Subcutaneous adipose tissue (tissue), 4 donors: ENCODE measurements around the gene KCNAB3. TPM values are rescaled to one million over a fixed set of nuclear protein-coding genes. Genes with fewer than 3 reads are reported as not detected.

ENCODE experiments used
- CTCF ChIP-seq: fragments of 450-650 bp; IDR thresholded peaks from one replicate; pipeline ENCODE4 v1.5.1; 2016; ENCODE audit warnings: low read depth, mild to moderate bottlenecking, control low read depth, antibody characterized with exemption, moderate library complexity
- total RNA-seq, 4 donors: library from RNA; depleted of rRNA; stranded (reverse); fragments of >200 nt; gene quantifications; one replicate each; pipeline ENCODE4 v1.1.0, GENCODE V29; 2016

KCNAB3 gene
- total RNA-seq, 4 donors from 2014 or later: 0.44 to 2.8 (median 0.51) TPM; not detected in 1

DNA sequence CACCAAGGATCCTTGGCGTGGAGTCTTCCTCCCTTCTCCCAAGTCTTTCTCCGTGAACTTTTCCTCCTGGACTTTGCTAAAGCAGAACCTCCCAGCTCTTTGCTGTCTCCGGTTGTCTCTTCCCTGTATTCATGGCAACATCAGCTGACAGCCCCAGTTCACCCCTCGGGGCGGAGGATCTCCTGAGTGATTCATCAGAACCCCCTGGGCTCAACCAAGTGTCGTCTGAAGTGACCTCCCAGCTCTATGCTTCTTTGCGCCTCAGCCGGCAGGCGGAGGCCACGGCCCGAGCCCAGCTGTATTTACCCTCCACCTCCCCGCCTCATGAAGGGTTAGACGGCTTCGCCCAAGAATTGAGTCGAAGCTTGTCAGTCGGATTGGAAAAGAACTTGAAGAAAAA lies 3.3 kb upstream of the KCNAB3 start:
- no peak for TF ChIP-seq CTCF

DNA sequence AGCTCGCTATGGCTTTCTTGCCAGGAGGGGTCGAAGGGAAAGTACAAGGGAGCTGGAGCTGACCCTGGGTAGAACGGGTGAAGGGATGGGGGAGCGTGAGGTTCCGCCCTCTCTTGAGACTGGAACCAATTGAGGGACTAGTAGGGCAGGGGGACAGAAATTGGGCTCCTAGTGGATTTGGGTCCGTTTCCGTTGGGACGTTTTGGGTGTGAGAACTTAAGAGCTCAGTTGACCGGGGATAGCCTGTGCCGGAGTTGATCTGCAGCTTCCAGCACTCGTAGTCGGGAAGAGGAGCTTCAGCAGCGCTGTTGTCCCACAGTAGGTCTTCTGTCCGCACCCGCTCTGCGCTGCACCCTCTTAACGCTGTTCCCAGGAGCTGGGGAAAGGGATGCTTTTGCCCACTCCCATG lies 2.8 kb upstream of the KCNAB3 start:
- TF ChIP-seq CTCF: no peak

GRCh38 chr17:7931709-7932482 lies 2.2 kb upstream of the KCNAB3 start, which contains the start of the genes CNTROB and TRAPPC1:
Gene CNTROB, plus strand, starts transcription at chr17:7932206. Its CDS starts 874 bp downstream, at chr17:7933080.
Gene TRAPPC1, minus strand, starts transcription at chr17:7931946. Its CDS starts 117 bp downstream, at chr17:7931829.
- no peak for TF ChIP-seq CTCF

DNA sequence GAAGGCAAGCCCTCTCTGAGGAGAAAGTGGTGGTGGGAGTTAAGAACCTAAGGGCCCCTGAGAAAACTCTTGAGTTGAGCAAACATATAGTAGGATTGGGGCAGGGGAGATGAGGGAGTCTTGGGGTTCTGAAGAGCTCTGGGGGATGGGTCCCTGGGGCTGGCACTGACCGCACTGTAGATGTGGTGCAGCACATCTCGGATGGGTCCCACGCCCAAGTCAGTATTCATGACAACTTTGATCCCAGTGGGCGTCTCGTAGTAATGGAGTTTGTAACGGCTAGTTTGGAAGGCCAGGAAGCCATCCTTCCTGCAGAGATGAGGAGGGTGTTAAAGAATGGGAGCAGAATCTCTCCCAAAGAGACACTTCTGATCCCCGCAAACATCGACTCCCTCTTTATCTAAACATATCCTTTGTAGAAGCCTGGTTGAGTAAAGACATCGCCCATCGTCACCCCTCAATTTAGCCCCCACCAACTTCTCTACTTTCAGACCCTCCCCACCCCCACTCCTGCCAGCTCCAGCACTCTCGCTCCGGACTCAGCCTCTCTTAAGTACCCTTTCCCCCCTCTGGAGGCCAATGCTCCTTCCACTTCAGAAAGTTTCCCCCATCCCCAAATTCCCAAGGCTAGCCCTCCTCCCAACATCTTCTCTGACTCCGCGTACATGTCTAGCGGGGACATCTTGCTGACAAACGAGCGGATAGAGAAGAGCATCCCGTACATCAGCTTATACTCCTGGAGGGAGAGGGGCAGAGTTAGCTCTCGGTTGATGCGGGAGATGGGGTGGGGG lies 1.4 kb upstream of the KCNAB3 start:
- TF ChIP-seq CTCF: no peak

- no peak for TF ChIP-seq CTCF
These were observed 2.1 kb downstream of the KCNAB3 start for GRCh38 chr17:7927596-7927995.

DNA sequence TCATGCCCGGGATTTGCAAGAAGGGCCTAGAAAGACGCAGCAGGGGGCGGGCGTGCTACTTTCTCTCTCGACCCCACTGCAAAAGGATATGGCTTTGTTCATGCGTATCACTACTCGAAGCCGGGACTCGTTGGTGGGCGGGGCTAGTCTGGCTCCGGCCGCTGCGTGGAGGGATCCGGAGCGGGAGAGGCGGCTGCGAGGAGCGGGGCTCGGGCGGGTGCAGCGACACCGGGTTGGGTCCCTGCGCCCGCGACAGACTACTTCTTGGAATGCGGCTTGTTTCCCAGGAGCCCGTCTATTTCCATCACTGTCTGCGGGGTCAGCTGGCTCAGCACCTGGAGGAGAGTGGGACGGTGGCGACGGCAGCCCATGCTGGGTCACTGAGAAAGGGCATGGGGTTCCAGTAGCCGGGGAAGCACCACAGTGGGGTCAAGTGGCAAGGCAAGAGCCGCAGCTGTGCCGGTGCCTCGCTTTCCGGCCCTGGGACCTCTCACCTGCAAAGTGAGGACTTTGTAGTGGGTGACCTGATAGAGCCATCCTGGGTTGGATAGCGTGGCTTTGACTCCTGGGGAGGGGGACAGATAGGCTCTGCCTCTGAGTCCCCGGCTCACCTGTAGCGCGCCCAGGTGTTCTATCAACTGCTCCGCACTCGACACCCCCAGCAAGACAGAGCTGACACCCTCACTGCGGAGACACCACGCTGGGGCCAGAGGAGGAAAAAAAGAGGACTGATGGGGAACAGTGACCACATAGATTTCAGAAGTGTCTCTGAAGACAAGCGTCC lies 6.6 kb downstream of the KCNAB3 start:
- no peak for TF ChIP-seq CTCF
